Stimulated activated naive CD4-positive, alpha-beta T cell treated with Interleukin-2 at 50 U/mL for 16 hours (primary cell): ENCODE data around the gene HADHA.
"Not testable (repeated sequence)": the region's sequence is repeated elsewhere in the genome, so short reads cannot be mapped to it uniquely, and the experiment has no call there.

Source experiments
- DNase-seq: peaks from one replicate; lab custom pipeline; 2025; lab: John Stamatoyannopoulos, UW

Gene HADHA

GRCh38 chr2:26244309-26245230, at the start of gene HADHA, which contains the start of gene HADHB:
TSS of gene HADHA (minus strand) at chr2:26244632. CDS start at chr2:26244596, 36 bp downstream.
TSS of gene HADHB (plus strand) at chr2:26244939. CDS start at chr2:26254255, 9,316 bp downstream.
- peak; percentile 84 for DNase-seq

GRCh38 chr2:26292646-26293045, 48.2 kb upstream of the HADHA start:
- DNase-seq: no peak

- no peak for DNase-seq
Measured at GRCh38 chr2:26290001-26290400, 45.6 kb upstream of the HADHA start.

- no peak for DNase-seq
Measured at GRCh38 chr2:26285931-26286330, 41.5 kb upstream of the HADHA start.

GRCh38 chr2:26284132-26284531, 39.7 kb upstream of the HADHA start:
- no peak for DNase-seq

GRCh38 chr2:26283606-26284005, 39.2 kb upstream of the HADHA start:
- no peak for DNase-seq

- DNase-seq: no peak
Measured at GRCh38 chr2:26281226-26281625, 36.8 kb upstream of the HADHA start.

- no peak for DNase-seq
Measured at GRCh38 chr2:26279886-26280285, 35.5 kb upstream of the HADHA start.

GRCh38 chr2:26276484-26277227, 32.2 kb upstream of the HADHA start:
- no peak for DNase-seq

GRCh38 chr2:26274058-26274613, 29.7 kb upstream of the HADHA start:
- no peak for DNase-seq

GRCh38 chr2:26273501-26273900, 29.1 kb upstream of the HADHA start:
- DNase-seq: no peak

GRCh38 chr2:26270373-26270772, 25.9 kb upstream of the HADHA start:
- DNase-seq: no peak

GRCh38 chr2:26269571-26270158, 25.2 kb upstream of the HADHA start:
- no peak for DNase-seq

- DNase-seq: not testable (repeated sequence)
Measured at GRCh38 chr2:26268670-26269385, 24.4 kb upstream of the HADHA start.

- no peak for DNase-seq
Measured at GRCh38 chr2:26268213-26268612, 23.8 kb upstream of the HADHA start.

- not testable (repeated sequence) for DNase-seq
Measured at GRCh38 chr2:26258836-26259235, 14.4 kb upstream of the HADHA start.

GRCh38 chr2:26255759-26256384, 11.4 kb upstream of the HADHA start:
- DNase-seq: no peak

- no peak for DNase-seq
Measured at GRCh38 chr2:26251893-26252292, 7.5 kb upstream of the HADHA start.

GRCh38 chr2:26249625-26250024, 5.2 kb upstream of the HADHA start:
- no peak for DNase-seq

- no peak for DNase-seq
Measured at GRCh38 chr2:26246818-26247217, 2.4 kb upstream of the HADHA start.

GRCh38 chr2:26245810-26246209, 1.4 kb upstream of the HADHA start:
- DNase-seq: no peak
